ENCODE results near the gene DISC1.
"Not testable (repeated sequence)": the region's sequence is repeated elsewhere in the genome, so short reads cannot be mapped to it uniquely, and the experiment has no call there.

DISC1 gene

GRCh38 chr1:231899046-231899445 lies 272.5 kb downstream of the DISC1 start:
- no peak overlapping the region for H3K4me3 ChIP-seq (replicated peaks; ENCODE audit: low read depth, low read length)
- DNase-seq (ENCODE audit: low read depth) = no peak
- TF ChIP-seq CTCF (IDR thresholded peaks at IDR 0.05; ENCODE audit: low read length, missing control alignments) = no peak

- no peak overlapping the region for H3K4me3 ChIP-seq (replicated peaks; ENCODE audit: low read depth, low read length)
- DNase-seq (ENCODE audit: low read depth) = no peak
- no peak for TF ChIP-seq CTCF (IDR thresholded peaks at IDR 0.05; ENCODE audit: low read length, missing control alignments)
These were observed 273.3 kb downstream of the DISC1 start for GRCh38 chr1:231899713-231900435.

- TF ChIP-seq CTCF (IDR thresholded peaks at IDR 0.05; ENCODE audit: low read length, missing control alignments) = no peak
- DNase-seq (ENCODE audit: low read depth) = no peak
- no peak overlapping the region for H3K4me3 ChIP-seq (replicated peaks; ENCODE audit: low read depth, low read length)
These were observed 277.0 kb downstream of the DISC1 start for GRCh38 chr1:231903586-231904081.

- not testable (repeated sequence) for H3K4me3 ChIP-seq (replicated peaks; ENCODE audit: low read depth, low read length); DNase-seq (ENCODE audit: low read depth)
These were observed 280.7 kb downstream of the DISC1 start for GRCh38 chr1:231907310-231907709.

GRCh38 chr1:231913493-231913892 lies 286.9 kb downstream of the DISC1 start:
- no peak overlapping the region for H3K4me3 ChIP-seq (replicated peaks; ENCODE audit: low read depth, low read length)
- no peak for DNase-seq (ENCODE audit: low read depth)
- no peak for TF ChIP-seq CTCF (IDR thresholded peaks at IDR 0.05; ENCODE audit: low read length, missing control alignments)

- TF ChIP-seq CTCF (IDR thresholded peaks at IDR 0.05; ENCODE audit: low read length, missing control alignments) = no peak
- peak; percentile 29 for DNase-seq (ENCODE audit: low read depth)
- no peak overlapping the region for H3K4me3 ChIP-seq (replicated peaks; ENCODE audit: low read depth, low read length)
These were observed 291.8 kb downstream of the DISC1 start for GRCh38 chr1:231918239-231919015.

GRCh38 chr1:231919239-231919885 lies 292.8 kb downstream of the DISC1 start:
- no peak overlapping the region for H3K4me3 ChIP-seq (replicated peaks; ENCODE audit: low read depth, low read length)
- no peak for TF ChIP-seq CTCF (IDR thresholded peaks at IDR 0.05; ENCODE audit: low read length, missing control alignments)
- DNase-seq (ENCODE audit: low read depth) = no peak
